HG02852 (cell line): Measurements from ENCODE around the gene EVC.
"Not testable (repeated sequence)": the region's sequence is repeated elsewhere in the genome, so short reads cannot be mapped to it uniquely, and the experiment has no call there.

Source experiments
- ATAC-seq: cut with Tn5 transposase; IDR thresholded peaks from one replicate; pipeline ENCODE4 v1.9.1; 2021; ENCODE audit warnings: mild to moderate bottlenecking, moderate library complexity; ENCODE audit not compliant: unreplicated experiment

Gene EVC

DNA sequence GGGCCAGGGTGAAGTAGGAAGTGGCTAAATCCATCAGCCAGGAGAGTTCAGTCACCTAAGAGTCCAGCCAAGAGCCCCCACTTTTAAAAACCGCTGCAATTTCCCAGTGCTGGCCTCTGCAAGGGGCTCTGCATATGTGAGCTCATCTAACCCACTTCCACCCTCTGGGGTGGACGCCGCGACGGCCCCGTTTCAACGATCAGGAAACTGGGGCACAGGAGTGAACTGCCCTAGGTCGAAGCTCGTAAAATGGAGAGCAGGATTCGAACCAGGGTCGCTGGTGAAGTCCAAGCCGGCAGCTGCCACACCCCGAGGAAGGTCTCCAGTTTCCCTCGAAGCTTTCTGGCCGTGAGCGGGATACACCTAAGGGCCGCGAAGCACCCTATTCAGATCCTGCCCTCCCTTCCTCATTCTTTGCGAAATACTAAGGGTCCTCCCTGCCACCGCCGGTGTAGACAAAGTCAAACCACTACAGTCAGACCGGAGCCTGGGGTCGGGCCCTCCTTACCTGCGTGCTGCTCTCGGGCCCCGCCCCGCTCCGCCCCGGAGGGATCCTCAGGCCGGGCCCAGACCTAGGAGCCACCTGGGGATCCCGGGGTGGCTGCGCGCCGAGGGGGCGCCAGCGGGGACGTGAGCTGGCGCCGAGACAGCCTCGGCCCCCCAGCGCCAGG lies 3.1 kb upstream of the EVC start:
- ATAC-seq, result no peak

DNA sequence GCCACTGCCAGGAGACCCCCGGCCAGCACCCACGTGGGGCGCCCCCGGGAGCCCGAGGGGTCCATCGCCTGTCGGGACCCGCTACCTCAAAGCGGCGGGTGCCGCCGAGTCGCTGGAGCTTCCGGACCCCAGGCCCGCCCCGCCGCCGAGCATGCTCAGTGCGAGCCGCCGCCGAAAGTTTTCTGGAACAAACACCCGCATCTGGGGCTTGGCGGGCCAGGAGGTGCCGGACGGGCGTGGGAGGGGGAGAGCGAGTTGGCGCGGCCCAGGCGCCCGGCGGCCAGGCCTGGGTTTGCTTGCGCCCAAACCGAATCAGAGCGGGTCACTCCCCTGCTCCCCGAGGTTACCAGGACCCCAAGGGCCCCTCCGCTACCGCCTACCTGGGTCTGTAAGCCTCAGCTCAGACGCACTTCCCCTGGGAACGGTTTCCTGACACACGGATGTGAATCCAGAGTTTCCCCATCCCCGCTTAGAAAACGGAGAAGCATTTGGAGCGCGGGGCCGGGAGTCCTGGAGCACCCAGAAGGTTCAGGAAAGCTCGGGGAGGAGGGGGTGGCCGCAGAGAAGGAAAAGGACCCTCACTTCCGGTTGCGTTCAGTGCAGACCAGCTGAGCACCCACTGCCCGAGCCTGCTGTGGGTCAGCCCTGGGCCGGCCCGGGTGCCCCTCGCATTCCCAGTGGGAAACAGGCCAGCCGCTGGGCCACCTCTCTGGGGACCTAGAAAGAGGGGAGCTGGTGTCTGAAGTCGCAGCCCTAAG lies 2.4 kb upstream of the EVC start, which contains the start of gene EVC2:
Gene EVC2, minus strand, starts transcription at position 111 of the 758 bp plus-strand sequence. Its CDS starts 46 bp downstream, at position 65.
- no peak for ATAC-seq

DNA sequence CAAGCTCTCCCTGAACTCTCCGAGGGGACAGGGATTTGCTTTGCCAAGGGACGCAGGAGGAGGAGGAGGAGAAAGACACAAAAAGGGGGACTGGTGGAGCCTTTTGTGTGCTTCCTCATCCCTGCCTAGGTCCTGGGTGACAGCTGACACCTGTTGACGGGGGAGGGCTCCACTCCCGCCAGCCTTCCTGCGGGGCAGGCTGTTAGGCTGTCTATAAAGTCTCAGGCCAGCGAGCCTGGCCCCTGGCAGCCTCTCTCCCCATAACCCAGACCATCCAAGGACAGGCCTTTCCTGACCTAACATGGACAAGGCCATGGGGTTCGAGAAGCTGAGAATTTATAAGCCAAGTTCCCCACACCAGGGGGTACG lies 1.8 kb upstream of the EVC start:
- ATAC-seq, result no peak

DNA sequence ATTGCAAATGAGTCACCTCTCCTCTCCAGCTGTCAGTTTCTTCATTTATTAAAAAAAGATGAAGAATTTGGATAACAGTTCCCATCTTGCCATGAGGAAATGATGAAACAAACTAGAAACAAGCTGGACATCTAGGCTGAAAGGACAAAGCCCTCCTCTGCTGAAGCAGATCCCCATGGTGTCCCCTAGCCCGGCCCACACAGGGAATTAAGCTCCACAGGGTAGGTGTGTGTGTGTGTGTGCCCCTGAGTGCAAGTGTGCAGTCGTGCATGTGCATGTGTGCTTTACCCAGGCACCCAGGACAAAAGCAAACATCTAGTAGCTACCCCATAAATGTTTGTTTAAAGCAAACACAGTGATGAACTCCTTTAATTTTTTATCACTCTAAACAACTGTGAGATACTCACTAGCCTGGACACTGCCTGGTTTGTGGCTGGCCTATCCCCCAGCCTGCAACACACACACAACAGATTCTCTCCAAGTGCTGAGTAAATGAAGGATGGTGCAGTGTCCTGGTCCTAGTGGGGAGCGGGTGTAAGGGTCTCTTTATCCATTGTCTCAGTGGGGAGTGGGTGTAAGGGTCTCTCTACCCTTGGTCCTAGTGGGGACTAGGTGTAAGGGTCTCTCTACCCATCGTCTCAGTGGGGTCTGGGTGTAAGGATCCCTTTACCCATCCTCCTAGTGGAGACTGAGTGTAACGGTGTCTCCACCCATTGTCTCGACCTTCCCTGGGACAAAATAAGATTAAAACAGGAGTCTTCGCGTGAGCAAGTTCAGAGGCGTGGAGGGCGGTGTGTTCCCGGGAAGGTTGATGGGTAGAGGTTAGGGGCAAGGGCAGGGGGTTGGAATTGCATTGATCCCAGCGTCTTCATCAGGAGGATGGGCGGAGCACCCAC lies 688 bp upstream of the EVC start:
- no peak for ATAC-seq

GRCh38 chr4:5711479-5712184 lies 631 bp downstream of the EVC start:
- ATAC-seq, result peak; percentile 14

DNA sequence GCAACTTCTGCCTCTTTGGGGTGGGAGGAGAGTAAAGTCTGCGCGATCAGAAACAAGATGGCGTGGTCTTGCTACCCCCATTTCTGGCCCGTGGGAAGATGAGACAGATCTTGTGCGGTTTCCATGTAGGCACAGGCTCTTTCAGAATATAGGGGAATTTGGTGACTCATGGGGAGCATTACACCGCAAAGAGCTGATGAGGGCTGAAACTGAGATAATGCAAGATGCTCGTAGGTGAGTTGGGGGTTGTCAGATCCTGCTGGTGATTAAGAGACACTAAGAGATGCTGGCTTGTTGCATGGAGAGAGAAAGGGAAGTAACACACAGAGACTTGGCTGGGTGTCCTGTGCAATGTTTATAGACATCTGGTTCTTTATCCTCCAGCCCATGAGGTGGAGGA lies 1.5 kb downstream of the EVC start:
- peak; percentile 61 for ATAC-seq

GRCh38 chr4:5712931-5713330 lies 1.9 kb downstream of the EVC start:
- ATAC-seq, result no peak

DNA sequence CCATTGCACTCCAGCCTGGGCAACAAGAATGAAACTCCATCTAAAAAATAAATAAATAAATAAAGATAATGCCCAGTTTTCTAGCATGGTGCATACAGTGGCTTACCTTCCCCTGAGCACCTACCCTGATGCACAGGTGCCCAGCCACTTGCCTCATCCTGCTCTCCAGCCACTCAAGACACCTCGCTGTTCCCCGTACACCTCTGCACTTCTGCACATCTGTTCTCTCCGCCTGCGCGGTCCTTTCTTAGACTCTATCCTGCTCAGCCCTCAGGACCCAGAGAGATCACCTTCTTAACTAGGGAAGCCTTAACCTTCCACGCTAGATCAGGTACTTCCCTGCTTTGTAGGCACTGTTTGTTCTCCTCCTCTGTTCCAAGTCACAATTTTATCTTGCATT lies 2.9 kb downstream of the EVC start:
- ATAC-seq, result no peak

GRCh38 chr4:5715357-5715756 lies 4.4 kb downstream of the EVC start:
- no peak for ATAC-seq

- no peak for ATAC-seq
These were observed 5.4 kb downstream of the EVC start for GRCh38 chr4:5716391-5716790.

- no peak for ATAC-seq
These were observed 6.6 kb downstream of the EVC start for GRCh38 chr4:5717449-5718158.

DNA sequence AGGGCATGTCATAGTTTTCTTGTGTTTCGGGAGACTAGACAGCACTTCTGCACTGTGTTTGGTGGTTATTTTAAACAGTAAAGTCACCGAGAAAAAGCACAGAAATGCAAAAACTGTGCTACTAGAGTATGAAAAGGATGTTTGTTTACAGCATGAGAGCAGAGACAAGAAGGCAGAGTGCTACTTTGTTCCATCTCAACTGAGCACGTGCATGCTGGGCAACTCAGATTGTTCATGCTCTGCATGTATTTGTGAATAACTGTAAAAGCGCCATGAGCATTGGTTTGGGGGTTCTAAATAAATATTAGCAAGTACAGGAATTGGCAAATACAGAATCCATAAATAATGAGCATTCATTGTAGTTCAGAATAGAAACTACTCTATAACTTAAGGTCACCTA lies 7.4 kb downstream of the EVC start:
- ATAC-seq, result no peak

GRCh38 chr4:5719350-5720055 lies 8.5 kb downstream of the EVC start:
- peak; percentile 56 for ATAC-seq

GRCh38 chr4:5720157-5720850 lies 9.3 kb downstream of the EVC start:
- ATAC-seq, result no peak

DNA sequence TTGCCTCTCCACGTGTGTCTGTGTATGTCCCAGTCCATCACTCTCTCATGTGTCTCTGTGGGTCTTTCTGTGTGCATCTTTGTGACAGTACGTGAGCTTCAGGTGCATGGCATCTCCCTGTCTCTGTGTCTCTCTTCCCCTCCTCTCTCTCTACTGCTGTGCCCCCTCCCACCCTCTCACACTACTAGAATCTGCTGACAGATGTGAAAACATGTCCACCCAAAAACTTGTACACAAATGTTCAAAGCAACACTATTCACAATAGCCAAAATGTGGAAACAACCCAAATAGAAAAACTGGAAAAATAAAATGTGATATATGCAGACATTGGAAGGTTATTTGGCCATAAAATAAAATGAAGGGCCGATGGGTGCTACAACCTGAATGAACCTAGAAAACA lies 10.0 kb downstream of the EVC start:
- ATAC-seq, result no peak

- ATAC-seq, result no peak
These were observed 10.9 kb downstream of the EVC start for GRCh38 chr4:5721923-5722322.

DNA sequence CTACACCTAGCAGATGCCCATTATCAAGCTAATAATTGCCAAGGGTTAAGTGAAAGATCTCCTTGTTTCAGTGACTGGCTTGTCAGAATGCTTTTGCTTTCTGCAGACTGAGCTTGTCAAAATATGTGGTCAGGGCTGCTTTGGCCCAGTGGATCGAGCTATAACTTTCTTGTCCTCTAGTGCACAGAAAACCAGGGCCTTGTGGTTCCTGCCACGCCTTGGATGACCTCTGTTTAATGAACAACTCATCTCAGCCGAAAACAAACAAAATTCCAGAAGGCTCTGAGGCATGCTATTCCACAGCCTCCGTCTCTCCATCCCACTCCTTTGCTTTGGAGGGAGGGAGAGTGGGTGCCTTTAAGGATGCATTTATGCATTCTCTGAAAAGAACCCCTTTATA lies 11.3 kb downstream of the EVC start:
- no peak for ATAC-seq

GRCh38 chr4:5724377-5724776 lies 13.4 kb downstream of the EVC start:
- ATAC-seq, result no peak

DNA sequence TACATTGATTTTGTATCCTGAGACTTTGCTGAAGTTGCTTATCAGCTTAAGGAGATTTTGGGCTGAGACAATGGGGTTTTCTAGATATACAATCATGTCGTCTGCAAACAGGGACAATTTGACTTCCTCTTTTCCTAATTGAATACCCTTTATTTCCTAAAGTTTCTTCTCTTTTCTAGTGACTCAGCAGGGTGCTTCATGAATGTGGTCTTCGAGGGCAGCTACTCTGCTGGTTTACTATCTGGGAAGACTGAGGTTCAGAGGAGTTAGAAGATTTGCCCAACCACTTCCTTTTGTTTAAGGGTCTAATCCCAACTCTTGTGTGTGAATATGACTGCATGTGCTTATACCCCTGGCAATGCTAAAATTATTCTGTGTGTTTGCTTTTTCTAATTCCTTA lies 17.4 kb downstream of the EVC start:
- not testable (repeated sequence) for ATAC-seq
